T-helper 1 cell treated with Interleukin-12 subunit alpha and Interleukin-12 subunit beta and Interleukin-4 antibody, amounts not matched to agents 30 ng/mL and 1 ng/mL, for 36 hours (primary cell): Measurements from ENCODE around the gene GNAI2. TPM values are rescaled to one million over a fixed set of nuclear protein-coding genes. Genes with fewer than 3 reads are reported as not detected.

Experiments
- intact Hi-C: fragments of 100-400 bp; cut with micrococcal nuclease; formaldehyde crosslinking; loops from one replicate; pipeline ENCODE4 v1.15.1; 2024
- total RNA-seq: library from RNA; stranded (reverse); gene quantifications from 2 replicates; pipeline ENCODE4 v1.2.3, GENCODE V29; 2022

GNAI2 gene
- total RNA-seq, result 451 and 460 TPM in 2 replicates

DNA sequence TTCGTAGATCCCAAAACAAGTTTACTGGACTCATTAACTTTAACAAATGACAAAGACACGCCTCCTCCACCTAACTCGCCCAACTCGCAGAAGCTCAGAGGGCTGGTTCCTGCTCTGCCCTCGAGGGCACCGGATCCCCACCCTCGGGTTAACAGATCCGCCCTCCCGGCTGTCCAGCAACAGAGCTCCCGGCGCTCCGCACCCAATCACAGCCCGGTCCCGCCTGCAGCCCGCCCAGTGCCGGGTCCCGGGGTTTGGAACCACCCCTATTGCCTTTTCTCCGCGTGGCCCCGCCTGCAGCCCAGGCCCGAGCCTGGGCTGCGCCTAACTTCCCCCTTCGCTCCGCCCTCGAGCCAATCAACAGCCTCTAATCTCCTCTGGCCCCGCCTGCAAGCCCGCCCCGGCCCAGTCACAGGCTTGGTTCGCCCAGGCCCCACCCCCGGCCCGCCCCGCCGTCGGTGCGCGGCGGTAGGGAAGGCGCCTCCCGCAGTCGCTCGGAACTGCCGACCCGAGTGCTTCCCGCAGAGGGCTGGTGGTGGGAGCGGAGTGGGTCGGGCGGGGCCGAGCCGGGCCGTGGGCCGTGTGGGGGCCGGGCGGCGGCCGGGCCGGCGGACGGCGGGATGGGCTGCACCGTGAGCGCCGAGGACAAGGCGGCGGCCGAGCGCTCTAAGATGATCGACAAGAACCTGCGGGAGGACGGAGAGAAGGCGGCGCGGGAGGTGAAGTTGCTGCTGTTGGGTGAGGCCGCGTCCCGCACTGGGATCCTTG, at the start of gene GNAI2:
TSS of gene GNAI2 (plus strand) at position 489 of the 768 bp plus-strand sequence. CDS start at position 621, 132 bp downstream.
- intact Hi-C loops, result loop anchor here (1.0 to 10.0 kb wide), 15 partner anchors 9 to 1707 kb away; partner anchors contain the start of genes CISH, GMPPB, HEMK1 and HYAL3

DNA sequence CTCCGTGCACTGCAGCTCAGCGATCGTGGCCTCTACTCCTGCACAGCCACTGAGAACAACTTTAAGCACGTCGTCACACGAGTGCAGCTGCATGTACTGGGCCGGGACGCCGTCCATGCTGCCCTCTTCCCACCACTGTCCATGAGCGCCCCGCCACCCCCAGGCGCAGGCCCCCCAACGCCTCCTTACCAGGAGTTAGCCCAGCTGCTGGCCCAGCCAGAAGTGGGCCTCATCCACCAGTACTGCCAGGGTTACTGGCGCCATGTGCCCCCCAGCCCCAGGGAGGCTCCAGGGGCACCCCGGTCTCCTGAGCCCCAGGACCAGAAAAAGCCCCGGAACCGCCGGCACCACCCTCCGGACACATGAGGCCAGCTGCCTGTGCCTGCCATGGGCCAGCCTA, 48.3 kb upstream of the GNAI2 start:
- intact Hi-C loops, result no loop called here

DNA sequence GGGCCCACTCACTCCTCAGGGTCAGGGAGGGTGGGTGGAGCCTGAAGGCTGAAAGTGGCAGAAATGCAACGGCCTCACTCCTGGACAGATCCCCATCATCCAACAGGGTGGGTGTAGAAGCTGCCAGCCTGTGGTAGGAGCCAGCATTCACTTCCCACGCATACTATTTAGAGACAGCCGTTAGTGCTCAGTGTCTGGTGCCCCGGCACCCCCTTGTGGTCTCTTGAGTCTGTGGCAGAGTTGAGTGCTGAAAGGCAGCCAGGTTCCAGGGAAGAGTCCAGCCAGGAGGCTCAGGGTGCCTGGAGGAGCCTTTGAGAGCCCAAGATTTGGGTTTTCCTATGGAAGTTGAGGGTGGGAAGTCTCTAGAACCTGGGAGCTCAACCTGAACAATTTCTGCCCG, 46.7 kb upstream of the GNAI2 start:
- intact Hi-C loops, result loop anchor here (1.0 kb wide), 1 partner anchor 68 kb away; no protein-coding TSS in a partner anchor

- intact Hi-C loops, result loop anchor here (1.0 to 5.0 kb wide), 2 partner anchors 69 to 132 kb away; partner anchors contain the start of gene HYAL2
Measured at GRCh38 chr3:50189989-50190388, 46.0 kb upstream of the GNAI2 start.

DNA sequence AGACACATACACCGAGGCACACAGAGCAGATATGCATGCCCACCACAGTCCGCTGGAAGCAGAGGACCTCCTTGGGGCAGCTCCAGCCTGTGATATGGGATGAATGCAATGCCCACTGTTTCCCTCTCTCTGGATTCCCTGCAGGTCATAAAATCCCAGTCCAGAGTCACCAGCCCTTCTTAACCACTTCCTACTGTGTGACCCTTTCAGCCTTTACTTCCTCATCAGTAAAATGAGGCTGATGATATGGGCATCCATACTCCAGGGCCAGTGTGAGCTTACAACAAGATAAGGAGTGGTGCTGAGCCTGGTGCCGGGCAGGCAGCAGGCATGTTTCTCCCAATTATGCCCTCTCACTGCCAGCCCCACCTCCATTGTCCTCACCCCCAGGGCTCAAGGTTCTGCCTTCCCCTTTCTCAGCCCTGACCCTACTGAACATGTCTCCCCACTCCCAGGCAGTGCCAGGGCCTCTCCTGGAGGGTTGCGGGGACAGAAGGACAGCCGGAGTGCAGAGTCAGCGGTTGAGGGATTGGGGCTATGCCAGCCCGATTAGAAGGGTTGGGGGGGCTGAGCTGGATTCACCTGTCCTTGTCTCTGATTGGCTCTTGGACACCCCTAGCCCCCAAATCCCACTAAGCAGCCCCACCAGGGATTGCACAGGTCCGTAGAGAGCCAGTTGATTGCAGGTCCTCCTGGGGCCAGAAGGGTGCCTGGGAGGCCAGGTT, 44.9 kb upstream of the GNAI2 start, which contains the start of gene GNAT1:
TSS of gene GNAT1 (plus strand) at position 675 of the 725 bp plus-strand sequence. CDS start 116 bp downstream, outside the sequence.
- intact Hi-C loops, result loop anchor here (5.0 kb wide), 1 partner anchor 131 kb away; the partner anchor contains the start of gene HYAL2

DNA sequence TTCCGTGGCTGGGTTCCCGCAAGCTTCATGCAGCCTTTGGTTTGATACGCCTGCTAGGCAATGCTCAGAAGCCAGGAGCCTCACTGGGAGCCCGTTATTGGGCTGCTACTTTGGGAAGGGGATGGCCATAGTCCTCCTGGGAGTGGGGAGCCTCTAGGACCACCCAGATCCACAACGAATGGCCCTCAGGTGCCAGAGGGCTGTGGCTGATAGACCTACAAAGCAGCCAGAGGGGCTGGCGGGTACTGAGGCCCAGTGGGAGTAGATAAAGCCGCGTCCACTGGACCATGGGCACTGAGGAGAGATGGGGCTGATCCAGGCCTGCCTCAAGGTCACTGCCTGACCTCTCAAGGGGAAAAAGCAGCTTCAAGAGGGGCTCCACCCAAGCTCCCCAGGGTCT, 43.9 kb upstream of the GNAI2 start:
- intact Hi-C loops, result loop anchor here (1.0 to 5.0 kb wide), 7 partner anchors 34 to 130 kb away; partner anchors contain the start of genes HYAL2, HYAL3, NAA80 and SEMA3F

GRCh38 chr3:50192689-50193141, 43.3 kb upstream of the GNAI2 start:
- intact Hi-C loops, result loop anchor here (1.0 to 5.0 kb wide), 7 partner anchors 34 to 130 kb away; partner anchors contain the start of genes HYAL2, HYAL3, NAA80 and SEMA3F

- intact Hi-C loops, result loop anchor here (2.0 to 5.0 kb wide), 2 partner anchors 38 to 129 kb away; partner anchors contain the start of genes HYAL2 and SEMA3F
Measured at GRCh38 chr3:50193286-50193685, 42.7 kb upstream of the GNAI2 start.

GRCh38 chr3:50193746-50194127, 42.3 kb upstream of the GNAI2 start:
- intact Hi-C loops, result loop anchor here (2.0 to 5.0 kb wide), 3 partner anchors 39 to 129 kb away; partner anchors contain the start of genes GNAI2, HYAL2 and SEMA3F

- intact Hi-C loops, result loop anchor here (2.0 to 5.0 kb wide), 2 partner anchors 42 to 128 kb away; partner anchors contain the start of genes GNAI2 and HYAL2
Measured at GRCh38 chr3:50194128-50194902, 41.7 kb upstream of the GNAI2 start.

DNA sequence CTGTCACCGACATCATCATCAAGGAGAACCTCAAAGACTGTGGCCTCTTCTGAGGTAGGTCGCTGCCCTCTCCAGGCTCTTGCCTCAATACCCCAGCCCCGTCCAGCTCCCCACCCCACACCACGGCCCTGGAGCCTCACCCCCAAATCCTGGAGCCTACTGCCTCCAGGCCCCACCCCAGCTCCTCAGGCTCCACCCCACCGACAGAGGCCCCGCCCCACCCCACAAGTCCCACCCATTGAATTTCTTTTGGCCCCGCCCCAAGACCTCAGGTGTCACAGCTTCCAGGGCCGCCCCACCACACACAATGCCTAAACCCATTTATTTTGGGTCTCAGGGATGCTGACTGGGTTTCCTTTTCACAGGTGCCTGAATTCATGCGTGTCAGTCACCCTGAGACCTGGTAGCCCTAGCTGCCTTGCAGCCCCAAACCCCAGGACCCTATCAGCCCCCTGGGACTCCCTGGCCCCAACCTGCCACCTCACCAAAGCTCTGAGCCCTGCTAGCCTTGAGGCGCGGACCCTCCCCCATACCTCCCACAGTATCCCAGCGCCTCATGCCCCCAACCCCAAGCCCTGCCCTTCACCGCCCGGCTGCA, 41.0 kb upstream of the GNAI2 start:
- intact Hi-C loops, result loop anchor here (2.0 to 5.0 kb wide), 2 partner anchors 42 to 127 kb away; partner anchors contain the start of genes GNAI2 and HYAL2

- intact Hi-C loops, result loop anchor here (2.0 kb wide), 1 partner anchor 41 kb away; the partner anchor contains the start of gene GNAI2
Measured at GRCh38 chr3:50195501-50196252, 40.3 kb upstream of the GNAI2 start.

DNA sequence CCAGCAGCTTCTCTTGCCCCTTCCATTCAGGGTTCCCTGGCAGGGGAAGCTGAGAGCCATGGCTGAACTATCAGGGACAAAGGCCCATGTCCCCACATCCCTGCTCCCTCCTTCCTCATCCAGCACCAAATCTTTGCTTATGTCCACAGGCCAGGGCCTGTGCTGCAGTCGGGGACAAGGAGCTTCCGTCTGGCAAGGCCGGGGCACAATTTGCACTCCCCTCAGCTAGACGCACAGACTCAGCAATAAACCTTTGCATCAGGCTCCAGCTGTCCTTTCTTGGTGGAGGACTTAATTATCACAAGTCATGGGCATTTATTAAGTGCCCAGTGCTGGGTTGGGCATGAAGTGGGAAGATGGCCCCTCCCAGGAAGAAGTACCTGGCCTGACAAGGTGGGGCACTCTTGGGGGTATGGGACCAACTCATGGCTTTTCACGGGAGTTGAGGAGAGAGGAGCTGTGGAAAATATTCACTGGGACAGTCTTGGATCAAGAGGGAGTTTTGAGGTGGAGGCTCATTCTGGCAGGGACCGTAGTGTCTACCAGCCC, 39.7 kb upstream of the GNAI2 start:
- intact Hi-C loops, result no loop called here

DNA sequence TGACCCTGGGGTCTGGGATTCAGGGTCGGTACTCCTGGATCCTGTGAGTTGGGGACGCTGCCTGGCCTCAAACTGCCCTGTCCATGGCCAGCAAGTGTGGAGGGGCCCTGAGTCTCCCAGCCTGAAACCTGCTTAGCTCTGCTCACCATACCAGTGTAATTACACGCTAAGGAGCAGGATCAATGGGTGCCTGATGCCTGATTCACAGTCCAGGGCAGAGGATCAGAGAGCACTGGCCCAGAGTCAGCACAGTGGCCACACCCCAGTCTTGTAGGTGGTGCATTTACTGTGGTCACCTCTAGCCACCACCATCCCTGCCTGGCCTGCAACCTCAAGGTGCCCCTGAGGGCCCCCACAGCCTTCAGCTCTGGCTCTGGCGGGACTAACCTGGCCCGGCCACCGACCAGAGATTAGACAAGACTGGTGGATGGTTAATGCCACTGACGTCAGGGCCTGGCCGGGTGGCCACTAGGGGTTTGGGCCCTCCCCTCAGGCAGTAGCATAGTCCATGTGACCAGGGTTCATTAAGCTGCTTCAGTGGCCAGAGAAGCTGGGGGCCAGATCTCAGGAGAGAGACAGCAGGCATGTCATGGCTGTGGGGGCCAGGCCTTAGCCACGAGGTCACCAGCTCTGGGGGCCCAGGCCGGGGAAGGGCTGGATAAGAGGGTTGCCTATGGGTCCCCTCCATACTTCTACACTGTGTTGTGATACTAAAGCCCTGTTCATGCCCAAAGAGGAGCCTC, 34.3 kb upstream of the GNAI2 start:
- intact Hi-C loops, result no loop called here

DNA sequence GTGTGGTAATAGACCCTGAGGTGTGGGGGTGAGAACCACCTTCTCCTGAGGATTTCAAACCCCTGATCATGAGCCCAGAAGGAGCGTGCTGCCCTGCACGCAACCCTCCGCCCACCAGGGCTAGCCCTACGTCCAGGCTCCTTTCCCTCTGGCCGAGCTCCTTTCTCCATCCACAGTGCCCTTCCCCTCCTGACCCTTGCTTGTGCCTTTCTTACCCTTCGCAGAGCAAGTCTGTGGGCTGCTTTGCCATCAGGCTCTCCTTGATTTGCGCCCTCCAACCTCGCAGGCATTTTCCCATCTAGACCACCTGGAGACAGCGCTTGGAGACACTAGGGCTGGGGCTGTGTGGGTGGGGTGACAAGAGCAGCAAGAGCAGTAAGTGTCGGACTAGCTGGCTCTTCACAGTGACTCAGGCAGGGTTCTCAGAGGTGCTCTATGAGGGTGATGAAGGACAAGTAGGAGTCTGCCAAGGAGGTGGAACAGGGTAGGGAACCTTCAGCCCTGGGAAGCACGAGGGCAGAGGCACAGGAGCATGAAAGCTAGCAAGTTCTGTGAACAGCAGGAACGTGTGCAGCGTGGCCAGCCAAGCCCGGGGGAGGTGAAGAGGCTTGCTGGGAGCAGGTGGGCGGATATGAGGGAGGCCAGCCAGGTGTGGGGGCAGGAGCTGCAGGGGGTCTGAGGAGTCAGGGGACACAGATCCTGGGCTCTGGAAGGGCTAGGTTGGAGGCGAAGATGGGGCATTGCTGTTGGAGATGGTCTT, 33.5 kb upstream of the GNAI2 start:
- intact Hi-C loops, result no loop called here

- intact Hi-C loops, result no loop called here
Measured at GRCh38 chr3:50203113-50203808, 32.7 kb upstream of the GNAI2 start.
